HepG2 (cell line): Measurements from ENCODE around the gene SORBS2. TPM values are rescaled to one million over a fixed set of nuclear protein-coding genes. Genes with fewer than 3 reads are reported as not detected.

ENCODE experiments used
- CEBPG ChIP-seq: IDR thresholded peaks from 2 replicates; pipeline ENCODE4 v1.6.1; 2016
- GMEB2 ChIP-seq: IDR thresholded peaks from 2 replicates; pipeline ENCODE4 v1.6.1; 2016; ENCODE audit warnings: missing biosample characterization, missing genetic modification reagents, low read depth
- HOXA5 ChIP-seq: sonication (generic); formaldehyde crosslinking; IDR thresholded peaks from 2 replicates; pipeline ENCODE4 v1.4.0; 2020; ENCODE audit warnings: missing genetic modification reagents
- RFX3 ChIP-seq: IDR thresholded peaks from 2 replicates; pipeline ENCODE4 v1.6.1; 2016; ENCODE audit warnings: missing biosample characterization, missing genetic modification reagents
- SALL1 ChIP-seq: sonication (generic); formaldehyde crosslinking; IDR thresholded peaks from 2 replicates; pipeline ENCODE4 v1.8.0; 2022; ENCODE audit warnings: mild to moderate bottlenecking, missing genetic modification reagents
- TP53 ChIP-seq: sonication (generic); formaldehyde crosslinking; conservative IDR thresholded peaks from 2 replicates; pipeline ENCODE4 v1.4.0; 2020; ENCODE audit warnings: missing genetic modification reagents
- TRIM22 ChIP-seq: fragments of 450-650 bp; IDR thresholded peaks from 2 replicates; pipeline ENCODE4 v1.6.1; 2017
- YEATS4 ChIP-seq: sonication (generic); formaldehyde crosslinking; IDR thresholded peaks from 2 replicates; pipeline ENCODE4 v1.4.0; 2020; ENCODE audit warnings: missing genetic modification reagents, borderline replicate concordance
- ZBTB14 ChIP-seq: sonication (generic); formaldehyde crosslinking; IDR thresholded peaks from 2 replicates; pipeline ENCODE4 v1.4.0; 2020; ENCODE audit warnings: missing genetic modification reagents
- ZBTB20 ChIP-seq: sonication (generic); formaldehyde crosslinking; IDR thresholded peaks from 2 replicates; pipeline ENCODE4 v1.8.1; 2023; ENCODE audit warnings: missing genetic modification reagents, low read depth, mild to moderate bottlenecking, borderline replicate concordance
- ZNF12 ChIP-seq: sonication (generic); formaldehyde crosslinking; IDR thresholded peaks from 2 replicates; pipeline ENCODE4 v1.5.0; 2020; ENCODE audit warnings: missing genetic modification reagents
- ZNF263 ChIP-seq: sonication (generic); formaldehyde crosslinking; IDR thresholded peaks from 2 replicates; pipeline ENCODE4 v1.4.0; 2020; ENCODE audit warnings: missing genetic modification reagents
- ZNF788 ChIP-seq: sonication (generic); formaldehyde crosslinking; IDR thresholded peaks from 2 replicates; pipeline ENCODE4 v1.5.0; 2020; ENCODE audit warnings: mild to moderate bottlenecking, missing genetic modification reagents, borderline replicate concordance
- polyA plus RNA-seq, 8 experiments: library from polyadenylated mRNA; depleted of rRNA in 3 of 8; stranded (reverse) in 7 of 8; unstranded in 1 of 8; fragments of >200 nt; fragmentation: Illumina TruSeq in 4 of 8; extraction: Trizol in 4 of 8; gene quantifications; 2 replicates each; pipeline versions ENCODE4 v1.2.1 to v1.2.3, GENCODE V29; 2011 to 2016; ENCODE audit warnings: low read depth in 4 of 8, missing spikeins in 1 of 8, mixed read lengths in 1 of 8; ENCODE audit not compliant: insufficient read depth in 1 of 8
- total RNA-seq, 5 experiments: library from RNA; depleted of rRNA; stranded (reverse); fragments of >200 nt; fragmentation: Illumina TruSeq; extraction: Trizol; gene quantifications; 2 replicates each; pipeline ENCODE4 v1.2.3, GENCODE V29; 2016; ENCODE audit warnings: low read depth in 1 of 5
- TF ChIP-seq, protein P1 (sequence below): sonication (generic); formaldehyde crosslinking; IDR thresholded peaks from 2 replicates; pipeline ENCODE4 v1.8.1; 2023; ENCODE audit warnings: mild to moderate bottlenecking, moderate library complexity, missing genetic modification reagents
- TF ChIP-seq, protein P2 (sequence below): sonication (generic); formaldehyde crosslinking; IDR thresholded peaks from 2 replicates; pipeline ENCODE4 v1.4.0; 2020; ENCODE audit warnings: missing genetic modification reagents, borderline replicate concordance

SORBS2 gene
- total and polyA plus RNA-seq, 2 of the 13 experiments (the other 11 are each of a cell fraction or from before 2014, with no cell fraction given), result 25.0 to 80.5 TPM

DNA sequence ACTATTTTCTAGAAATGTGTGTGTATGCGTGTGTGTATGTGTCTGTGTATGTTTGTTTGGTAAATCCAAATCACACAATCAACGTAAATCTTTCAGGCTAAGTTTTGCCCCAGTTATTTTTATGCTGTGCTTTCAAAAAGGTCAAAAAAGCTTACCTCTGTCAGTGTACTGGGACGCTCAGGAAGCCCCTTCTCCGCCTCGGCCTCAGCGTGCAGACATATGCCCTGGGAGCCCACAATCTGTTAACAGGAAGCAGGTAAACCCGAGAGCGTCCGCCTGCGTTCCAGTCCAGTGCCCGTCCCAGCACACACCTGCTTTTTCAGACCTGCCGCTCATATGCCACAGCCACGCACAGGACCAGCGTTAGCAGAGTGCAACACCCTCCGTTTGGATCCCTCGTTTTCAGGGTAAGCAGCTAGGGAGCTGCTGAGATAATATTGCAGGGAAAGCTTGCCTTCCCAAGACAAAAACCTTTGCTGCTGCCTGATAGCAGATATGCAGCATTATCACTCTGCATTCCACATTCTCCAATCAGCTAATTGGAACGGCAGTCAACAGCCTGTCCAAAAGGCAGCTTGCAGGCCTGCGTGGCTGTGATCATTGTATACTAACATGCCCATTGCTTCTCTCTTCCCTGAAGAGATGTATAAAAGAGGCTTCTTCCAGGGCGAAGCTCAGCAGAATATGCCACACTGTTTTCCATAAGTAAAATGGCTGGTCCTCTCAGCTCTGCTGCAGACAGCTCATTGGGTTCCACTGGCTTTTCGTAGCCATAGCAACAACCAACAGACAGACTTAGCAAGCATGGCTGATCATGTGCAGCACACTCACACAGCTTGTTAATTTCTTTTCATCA lies at the start of gene SORBS2 (continued):
- TF ChIP-seq TRIM22, result no peak
- TF ChIP-seq ZNF12 (CRISPR knock-in tag), result no peak
- 0 out of 2 replicates have a peak, but pooled peaks have one; percentile 48 for TF ChIP-seq TP53 (CRISPR knock-in tag)
- peak; percentile 94 for TF ChIP-seq RFX3 (CRISPR knock-in tag)
- TF ChIP-seq GMEB2 (CRISPR knock-in tag), result no peak
- TF ChIP-seq ZNF263, result no peak
- peak; percentile 71 for TF ChIP-seq SALL1 (CRISPR knock-in tag)
- no peak for TF ChIP-seq YEATS4 (CRISPR knock-in tag)
- peak; percentile 27; the same call in 1 of the 2 replicates for TF ChIP-seq HOXA5
- no peak for TF ChIP-seq CEBPG (CRISPR knock-in tag)
- peak; percentile 57; the same call in 1 of the 2 replicates for TF ChIP-seq ZBTB20 (CRISPR knock-in tag)
- TF ChIP-seq, protein P1, sequence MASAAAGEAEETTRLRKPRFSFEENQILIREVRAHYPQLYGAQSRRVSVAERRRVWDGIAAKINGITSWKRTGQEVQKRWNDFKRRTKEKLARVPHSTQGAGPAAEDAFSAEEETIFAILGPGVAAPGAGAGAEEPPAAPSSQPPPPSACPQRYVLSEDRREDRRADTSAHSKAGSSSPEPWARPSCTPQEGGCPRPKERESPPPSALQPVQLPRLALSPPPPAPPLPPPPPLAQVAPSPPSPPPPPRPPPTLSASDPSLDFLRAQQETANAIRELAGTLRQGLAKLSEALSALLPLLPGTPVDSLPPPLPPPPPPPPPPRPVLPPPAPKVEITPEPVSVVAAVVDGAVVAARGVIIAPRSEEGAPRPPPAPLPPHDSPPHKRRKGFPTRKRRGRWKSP, result peak; percentile 51; the same call in 1 of the 2 replicates
- TF ChIP-seq, protein P2, sequence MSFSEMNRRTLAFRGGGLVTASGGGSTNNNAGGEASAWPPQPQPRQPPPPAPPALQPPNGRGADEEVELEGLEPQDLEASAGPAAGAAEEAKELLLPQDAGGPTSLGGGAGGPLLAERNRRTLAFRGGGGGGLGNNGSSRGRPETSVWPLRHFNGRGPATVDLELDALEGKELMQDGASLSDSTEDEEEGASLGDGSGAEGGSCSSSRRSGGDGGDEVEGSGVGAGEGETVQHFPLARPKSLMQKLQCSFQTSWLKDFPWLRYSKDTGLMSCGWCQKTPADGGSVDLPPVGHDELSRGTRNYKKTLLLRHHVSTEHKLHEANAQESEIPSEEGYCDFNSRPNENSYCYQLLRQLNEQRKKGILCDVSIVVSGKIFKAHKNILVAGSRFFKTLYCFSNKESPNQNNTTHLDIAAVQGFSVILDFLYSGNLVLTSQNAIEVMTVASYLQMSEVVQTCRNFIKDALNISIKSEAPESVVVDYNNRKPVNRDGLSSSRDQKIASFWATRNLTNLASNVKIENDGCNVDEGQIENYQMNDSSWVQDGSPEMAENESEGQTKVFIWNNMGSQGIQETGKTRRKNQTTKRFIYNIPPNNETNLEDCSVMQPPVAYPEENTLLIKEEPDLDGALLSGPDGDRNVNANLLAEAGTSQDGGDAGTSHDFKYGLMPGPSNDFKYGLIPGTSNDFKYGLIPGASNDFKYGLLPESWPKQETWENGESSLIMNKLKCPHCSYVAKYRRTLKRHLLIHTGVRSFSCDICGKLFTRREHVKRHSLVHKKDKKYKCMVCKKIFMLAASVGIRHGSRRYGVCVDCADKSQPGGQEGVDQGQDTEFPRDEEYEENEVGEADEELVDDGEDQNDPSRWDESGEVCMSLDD (CRISPR knock-in tag), result peak; percentile 43; the same call in 1 of the 2 replicates
- TF ChIP-seq ZBTB14 (CRISPR knock-in tag), result no peak
- 0 out of 2 replicates have a peak, but pooled peaks have one; percentile 31 for TF ChIP-seq ZNF788 (CRISPR knock-in tag)
